Measurements from ENCODE around the gene BRME1.

The BRME1 gene

GRCh38 chr19:13899393-13899792 lies 6.5 kb downstream of the BRME1 start:
- Histone ChIP-seq H2BK120ac (ENCODE audit: low read depth, low read length) (no peak overlapping the region), H3K4ac (ENCODE audit: low read length) (no peak overlapping the region), H4K8ac (ENCODE audit: low read depth, low read length) (no peak overlapping the region), H3K23ac (ENCODE audit: low read depth, low read length, poor library complexity) (no peak overlapping the region), H2BK5ac (ENCODE audit: low read length) (no peak overlapping the region), H3K9me3 (replicated peaks in 1 of 2; ENCODE audit: control insufficient read depth in 2 of 2, insufficient read depth in 1 of 2, low read depth in 1 of 2, low read length in 2 of 2) (no peaks in the 10 kb centered on the region), H3K4me1 (ENCODE audit: control insufficient read depth in 2 of 2, insufficient read depth in 1 of 2, low read depth in 1 of 2, low read length in 2 of 2) (no peaks in the 10 kb centered on the region), H3K36me3 (replicated peaks in 1 of 2; ENCODE audit: control insufficient read depth in 2 of 2, insufficient read depth in 2 of 2, low read length in 2 of 2) (no peaks in the 10 kb centered on the region), H4K91ac (ENCODE audit: low read depth, low read length, poor library complexity) (no peak overlapping the region), H2BK15ac (ENCODE audit: low read length) (no peak overlapping the region), H3K14ac (ENCODE audit: low read length) (no peak overlapping the region), H3K27me3 (ENCODE audit: control insufficient read depth in 3 of 3, insufficient read depth in 3 of 3, low read depth in 1 of 3, low read length in 3 of 3) (no peaks in the 10 kb centered on the region), H3K79me1 (ENCODE audit: low read depth, low read length) (no peaks in the 10 kb centered on the region), H2BK12ac (ENCODE audit: low read length) (no peak overlapping the region), H3K18ac (ENCODE audit: low read length) (no peak overlapping the region), H2AK5ac (ENCODE audit: low read depth, low read length) (no peak overlapping the region), H3K4me3 (ENCODE audit: low read length in 2 of 2) (no peak overlapping the region), H3K4me2 (ENCODE audit: insufficient read depth, low read length, poor library complexity, severe bottlenecking) (no peak overlapping the region), H3K9ac (ENCODE audit: low read depth, low read length, poor library complexity) (peak overlapping the region; percentile 15), H3K27ac (replicated peaks; ENCODE audit: low read length) (no peak overlapping the region), H2AFZ (ENCODE audit: low read length) (no peak overlapping the region)
- WGBS, 2 donors (ENCODE audit: extremely low coverage in 2 of 2, insufficient read length in 2 of 2, insufficient replicate concordance in 1 of 2): no CpG with 5 or more reads among the region's 10 CpGs
- no peak for DNase-seq (ENCODE audit: low spot score)

DNA sequence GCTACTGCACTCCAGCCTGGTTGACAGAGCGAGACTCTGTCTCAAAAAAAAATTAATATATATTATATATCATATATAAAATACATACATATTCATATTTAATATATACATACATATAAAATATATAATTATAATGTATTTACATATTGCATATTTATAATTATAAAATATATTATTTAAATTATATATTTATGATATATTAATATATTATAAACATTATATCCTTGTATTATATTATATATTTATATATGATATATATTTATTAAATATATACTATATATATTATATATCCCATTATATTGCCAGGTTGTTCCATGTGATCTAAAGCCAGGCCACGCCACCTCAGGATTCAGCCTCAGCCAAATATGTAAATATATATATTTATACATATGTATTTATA lies 9.7 kb downstream of the BRME1 start:
- no peak overlapping the region for H3K27ac ChIP-seq (replicated peaks; ENCODE audit: low read length)
- no peak overlapping the region for H3K23ac ChIP-seq (ENCODE audit: low read depth, low read length, poor library complexity)
- H3K9ac ChIP-seq (ENCODE audit: low read depth, low read length, poor library complexity): no peak overlapping the region
- no peak overlapping the region for H2BK15ac ChIP-seq (ENCODE audit: low read length)
- DNase-seq (ENCODE audit: low spot score): no peak
- H3K27me3 ChIP-seq (ENCODE audit: control insufficient read depth in 3 of 3, insufficient read depth in 3 of 3, low read depth in 1 of 3, low read length in 3 of 3): no peaks in the 10 kb centered on the region
- no peak overlapping the region for H2AK5ac ChIP-seq (ENCODE audit: low read depth, low read length)
- H3K36me3 ChIP-seq (replicated peaks in 1 of 2; ENCODE audit: control insufficient read depth in 2 of 2, insufficient read depth in 2 of 2, low read length in 2 of 2): no peaks in the 10 kb centered on the region
- no peaks in the 10 kb centered on the region for H3K9me3 ChIP-seq (replicated peaks in 1 of 2; ENCODE audit: control insufficient read depth in 2 of 2, insufficient read depth in 1 of 2, low read depth in 1 of 2, low read length in 2 of 2)
- no peak overlapping the region for H2BK5ac ChIP-seq (ENCODE audit: low read length)
- no peak overlapping the region for H4K8ac ChIP-seq (ENCODE audit: low read depth, low read length)
- no peak overlapping the region for H3K4me3 ChIP-seq (ENCODE audit: low read length in 2 of 2)
- no peak overlapping the region for H3K14ac ChIP-seq (ENCODE audit: low read length)
- no peak overlapping the region for H3K4me2 ChIP-seq (ENCODE audit: insufficient read depth, low read length, poor library complexity, severe bottlenecking)
- H2BK12ac ChIP-seq (ENCODE audit: low read length): no peak overlapping the region
- H3K4me1 ChIP-seq (ENCODE audit: control insufficient read depth in 2 of 2, insufficient read depth in 1 of 2, low read depth in 1 of 2, low read length in 2 of 2): no peaks in the 10 kb centered on the region
- no peak overlapping the region for H3K4ac ChIP-seq (ENCODE audit: low read length)
- WGBS, 2 donors (ENCODE audit: extremely low coverage in 2 of 2, insufficient read length in 2 of 2, insufficient replicate concordance in 1 of 2): no CpG with 5 or more reads among the region's 2 CpGs
- no peaks in the 10 kb centered on the region for H3K79me1 ChIP-seq (ENCODE audit: low read depth, low read length)
- no peak overlapping the region for H3K18ac ChIP-seq (ENCODE audit: low read length)
- H4K91ac ChIP-seq (ENCODE audit: low read depth, low read length, poor library complexity): no peak overlapping the region
- H2AFZ ChIP-seq (ENCODE audit: low read length): no peak overlapping the region
- H2BK120ac ChIP-seq (ENCODE audit: low read depth, low read length): no peak overlapping the region

GRCh38 chr19:13894552-13894951 lies 11.4 kb downstream of the BRME1 start:
- no peak overlapping the region for H3K9ac ChIP-seq (ENCODE audit: low read depth, low read length, poor library complexity)
- no peak overlapping the region for H4K91ac ChIP-seq (ENCODE audit: low read depth, low read length, poor library complexity)
- H2BK12ac ChIP-seq (ENCODE audit: low read length): no peak overlapping the region
- no peak overlapping the region for H3K14ac ChIP-seq (ENCODE audit: low read length)
- H3K79me1 ChIP-seq (ENCODE audit: low read depth, low read length): no peaks in the 10 kb centered on the region
- H3K27me3 ChIP-seq (ENCODE audit: control insufficient read depth in 3 of 3, insufficient read depth in 3 of 3, low read depth in 1 of 3, low read length in 3 of 3): no peaks in the 10 kb centered on the region
- H3K36me3 ChIP-seq (replicated peaks in 1 of 2; ENCODE audit: control insufficient read depth in 2 of 2, insufficient read depth in 2 of 2, low read length in 2 of 2): no peaks in the 10 kb centered on the region
- H2AFZ ChIP-seq (ENCODE audit: low read length): no peak overlapping the region
- H3K27ac ChIP-seq (replicated peaks; ENCODE audit: low read length): no peak overlapping the region
- no CpG with 5 or more reads among the region's 5 CpGs for WGBS, 2 donors (ENCODE audit: extremely low coverage in 2 of 2, insufficient read length in 2 of 2, insufficient replicate concordance in 1 of 2)
- H3K4me2 ChIP-seq (ENCODE audit: insufficient read depth, low read length, poor library complexity, severe bottlenecking): no peak overlapping the region
- H2BK5ac ChIP-seq (ENCODE audit: low read length): no peak overlapping the region
- no peak overlapping the region for H2AK5ac ChIP-seq (ENCODE audit: low read depth, low read length)
- H2BK15ac ChIP-seq (ENCODE audit: low read length): no peak overlapping the region
- no peaks in the 10 kb centered on the region for H3K9me3 ChIP-seq (replicated peaks in 1 of 2; ENCODE audit: control insufficient read depth in 2 of 2, insufficient read depth in 1 of 2, low read depth in 1 of 2, low read length in 2 of 2)
- no peak overlapping the region for H3K4me3 ChIP-seq (ENCODE audit: low read length in 2 of 2)
- no peak overlapping the region for H3K4ac ChIP-seq (ENCODE audit: low read length)
- no peak overlapping the region for H4K8ac ChIP-seq (ENCODE audit: low read depth, low read length)
- no peak overlapping the region for H3K23ac ChIP-seq (ENCODE audit: low read depth, low read length, poor library complexity)
- no peak overlapping the region for H3K18ac ChIP-seq (ENCODE audit: low read length)
- DNase-seq (ENCODE audit: low spot score): no peak
- H2BK120ac ChIP-seq (ENCODE audit: low read depth, low read length): no peak overlapping the region
- no peaks in the 10 kb centered on the region for H3K4me1 ChIP-seq (ENCODE audit: control insufficient read depth in 2 of 2, insufficient read depth in 1 of 2, low read depth in 1 of 2, low read length in 2 of 2)

DNA sequence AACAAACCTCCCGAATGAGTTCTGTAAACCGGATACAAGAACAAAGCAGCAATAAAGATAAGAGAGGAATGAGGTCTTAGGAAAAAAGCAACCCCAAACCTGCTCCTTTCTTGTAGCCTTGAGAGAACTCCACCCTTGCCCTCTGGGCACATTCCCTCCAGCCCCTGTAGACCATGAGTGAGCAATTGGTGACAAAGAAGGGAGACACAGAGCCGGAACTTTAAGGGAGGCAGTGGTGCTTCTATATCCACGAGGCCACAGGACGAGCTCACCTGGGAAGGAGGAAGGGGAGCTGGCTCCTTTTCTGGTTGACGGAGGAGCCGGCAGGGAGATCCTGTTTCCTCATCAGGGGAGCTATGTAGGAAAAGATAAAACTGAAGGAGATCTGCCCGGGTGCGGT lies 13.0 kb downstream of the BRME1 start:
- no peak overlapping the region for H4K91ac ChIP-seq (ENCODE audit: low read depth, low read length, poor library complexity)
- H3K14ac ChIP-seq (ENCODE audit: low read length): no peak overlapping the region
- H3K4me1 ChIP-seq (ENCODE audit: control insufficient read depth in 2 of 2, insufficient read depth in 1 of 2, low read depth in 1 of 2, low read length in 2 of 2): no peaks in the 10 kb centered on the region
- H2BK5ac ChIP-seq (ENCODE audit: low read length): no peak overlapping the region
- no peak overlapping the region for H3K18ac ChIP-seq (ENCODE audit: low read length)
- H2BK120ac ChIP-seq (ENCODE audit: low read depth, low read length): no peak overlapping the region
- no peak overlapping the region for H4K8ac ChIP-seq (ENCODE audit: low read depth, low read length)
- no peaks in the 10 kb centered on the region for H3K27me3 ChIP-seq (ENCODE audit: control insufficient read depth in 3 of 3, insufficient read depth in 3 of 3, low read depth in 1 of 3, low read length in 3 of 3)
- no peak overlapping the region for H2BK15ac ChIP-seq (ENCODE audit: low read length)
- no peak overlapping the region for H3K4me3 ChIP-seq (ENCODE audit: low read length in 2 of 2)
- H2AFZ ChIP-seq (ENCODE audit: low read length): no peak overlapping the region
- H3K4ac ChIP-seq (ENCODE audit: low read length): no peak overlapping the region
- no peak overlapping the region for H3K27ac ChIP-seq (replicated peaks; ENCODE audit: low read length)
- H3K36me3 ChIP-seq (replicated peaks in 1 of 2; ENCODE audit: control insufficient read depth in 2 of 2, insufficient read depth in 2 of 2, low read length in 2 of 2): no peaks in the 10 kb centered on the region
- no peak overlapping the region for H3K4me2 ChIP-seq (ENCODE audit: insufficient read depth, low read length, poor library complexity, severe bottlenecking)
- WGBS, 2 donors (ENCODE audit: extremely low coverage in 2 of 2, insufficient read length in 2 of 2, insufficient replicate concordance in 1 of 2): no CpG with 5 or more reads among the region's 9 CpGs
- H3K79me1 ChIP-seq (ENCODE audit: low read depth, low read length): no peaks in the 10 kb centered on the region
- no peak for DNase-seq (ENCODE audit: low spot score)
- no peaks in the 10 kb centered on the region for H3K9me3 ChIP-seq (replicated peaks in 1 of 2; ENCODE audit: control insufficient read depth in 2 of 2, insufficient read depth in 1 of 2, low read depth in 1 of 2, low read length in 2 of 2)
- H3K23ac ChIP-seq (ENCODE audit: low read depth, low read length, poor library complexity): no peak overlapping the region
- no peak overlapping the region for H2AK5ac ChIP-seq (ENCODE audit: low read depth, low read length)
- H2BK12ac ChIP-seq (ENCODE audit: low read length): no peak overlapping the region
- H3K9ac ChIP-seq (ENCODE audit: low read depth, low read length, poor library complexity): no peak overlapping the region

Measured in neuronal stem cell (in vitro differentiated cells).